ENCODE measurements around the gene LETMD1. TPM values are rescaled to one million over a fixed set of nuclear protein-coding genes. Genes with fewer than 3 reads are reported as not detected.

Gene LETMD1
- total RNA-seq, 4 donors from 2014 or later: 19.1 to 55.3 (median 35.1) TPM

DNA sequence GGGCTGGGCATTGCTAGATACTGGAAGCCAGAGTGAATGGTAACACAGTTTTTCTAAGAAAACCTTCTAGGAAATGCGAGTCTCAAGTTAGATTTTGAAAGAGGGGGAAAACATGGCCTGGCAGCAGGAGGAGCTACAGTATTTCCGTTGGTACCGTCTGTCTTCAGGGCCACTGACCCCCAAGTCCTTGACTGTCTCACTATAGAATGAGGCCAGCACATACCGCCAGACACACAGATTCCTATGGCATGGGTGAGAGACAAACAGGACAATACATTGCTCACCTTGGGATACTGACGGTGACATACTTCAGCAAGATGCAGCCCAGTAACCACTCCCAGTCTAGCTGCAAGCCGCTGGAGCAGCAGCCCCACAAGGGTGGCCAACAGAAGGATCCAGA is 43.6 kb upstream of the LETMD1 start:
- Histone ChIP-seq H3K4me3 (no peak overlapping the region), H3K4me1 (peaks cover 0 to 12% (median 0%) of the 10 kb centered on the region in 3 donors), H3K27ac (no peak overlapping the region), H3K36me3 (peaks cover 0 to 88% (median 4%) of the 10 kb centered on the region in 3 donors), H3K27me3 (no peaks in the 10 kb centered on the region), H3K9me3 (no peaks in the 10 kb centered on the region)
- TF ChIP-seq, protein P1, sequence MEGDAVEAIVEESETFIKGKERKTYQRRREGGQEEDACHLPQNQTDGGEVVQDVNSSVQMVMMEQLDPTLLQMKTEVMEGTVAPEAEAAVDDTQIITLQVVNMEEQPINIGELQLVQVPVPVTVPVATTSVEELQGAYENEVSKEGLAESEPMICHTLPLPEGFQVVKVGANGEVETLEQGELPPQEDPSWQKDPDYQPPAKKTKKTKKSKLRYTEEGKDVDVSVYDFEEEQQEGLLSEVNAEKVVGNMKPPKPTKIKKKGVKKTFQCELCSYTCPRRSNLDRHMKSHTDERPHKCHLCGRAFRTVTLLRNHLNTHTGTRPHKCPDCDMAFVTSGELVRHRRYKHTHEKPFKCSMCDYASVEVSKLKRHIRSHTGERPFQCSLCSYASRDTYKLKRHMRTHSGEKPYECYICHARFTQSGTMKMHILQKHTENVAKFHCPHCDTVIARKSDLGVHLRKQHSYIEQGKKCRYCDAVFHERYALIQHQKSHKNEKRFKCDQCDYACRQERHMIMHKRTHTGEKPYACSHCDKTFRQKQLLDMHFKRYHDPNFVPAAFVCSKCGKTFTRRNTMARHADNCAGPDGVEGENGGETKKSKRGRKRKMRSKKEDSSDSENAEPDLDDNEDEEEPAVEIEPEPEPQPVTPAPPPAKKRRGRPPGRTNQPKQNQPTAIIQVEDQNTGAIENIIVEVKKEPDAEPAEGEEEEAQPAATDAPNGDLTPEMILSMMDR (IDR thresholded peaks at IDR 0.05): no peak
- TF ChIP-seq POLR2A (IDR thresholded peaks at IDR 0.05): no peak
- intact Hi-C loops (cut with DNase I): no loop called here
- no peak for DNase-seq
- 72 to 85% methylated on average over 6 of the region's 6 CpGs for WGBS, 2 donors

DNA sequence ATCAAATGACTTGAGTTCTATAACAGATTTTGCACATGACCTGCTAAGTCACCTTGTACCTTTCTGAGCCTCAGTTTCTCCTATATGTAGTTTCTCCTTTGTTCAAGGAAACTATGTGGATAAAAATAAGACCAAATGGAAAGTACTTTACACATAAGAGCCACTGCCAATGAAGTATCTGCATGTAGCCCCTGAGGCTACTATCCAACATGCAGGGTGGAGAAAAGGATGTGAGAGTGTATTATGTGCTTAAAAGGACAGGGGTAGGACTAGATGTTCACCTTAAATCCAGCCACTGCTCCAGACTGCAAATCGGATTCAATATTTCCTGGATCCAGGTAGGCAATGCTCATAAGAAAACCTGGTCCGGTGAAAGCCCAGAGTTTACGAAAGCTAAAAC is 43.1 kb upstream of the LETMD1 start:
- Histone ChIP-seq H3K4me3 (no peak overlapping the region), H3K9me3 (no peaks in the 10 kb centered on the region), H3K27ac (no peak overlapping the region), H3K4me1 (peaks cover 0 to 12% (median 0%) of the 10 kb centered on the region in 3 donors), H3K27me3 (no peaks in the 10 kb centered on the region), H3K36me3 (peaks cover 0 to 83% (median 4%) of the 10 kb centered on the region in 3 donors)
- intact Hi-C loops (cut with DNase I): no loop called here
- DNase-seq: no peak
- TF ChIP-seq, protein P1 (IDR thresholded peaks at IDR 0.05): no peak
- WGBS, 2 donors: 83 to 91% methylated on average over 3 of the region's 3 CpGs

DNA sequence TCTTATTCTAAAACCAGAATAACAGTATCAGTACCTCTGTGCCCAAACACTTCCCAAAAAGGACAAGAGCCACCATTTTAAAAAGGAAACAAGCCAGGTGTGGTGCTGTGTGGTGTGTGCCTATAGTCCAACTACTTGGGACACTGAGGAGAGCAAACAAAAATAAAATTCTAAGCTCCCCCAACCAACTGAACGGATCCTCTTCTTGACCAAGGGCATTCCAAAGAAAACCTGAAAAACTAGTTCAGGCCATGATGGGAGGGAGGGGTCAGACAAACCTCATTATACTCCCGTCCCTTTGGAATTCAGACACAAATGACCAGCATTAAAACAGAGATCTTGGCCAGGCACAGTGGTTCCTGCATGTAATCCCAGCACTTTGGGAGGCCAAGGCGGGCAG is 42.5 kb upstream of the LETMD1 start:
- intact Hi-C loops (cut with DNase I): no loop called here
- peaks cover 0 to 76% (median 4%) of the 10 kb centered on the region in 3 donors for H3K36me3 ChIP-seq
- TF ChIP-seq, protein P1 (IDR thresholded peaks at IDR 0.05): no peak
- TF ChIP-seq POLR2A (IDR thresholded peaks at IDR 0.05): no peak
- no peak overlapping the region for H3K27ac ChIP-seq
- no peaks in the 10 kb centered on the region for H3K27me3 ChIP-seq
- peaks cover 0 to 12% (median 0%) of the 10 kb centered on the region in 3 donors for H3K4me1 ChIP-seq
- WGBS, 2 donors: 35 to 60% methylated on average over 2 to 3 of the region's 3 CpGs
- no peaks in the 10 kb centered on the region for H3K9me3 ChIP-seq
- no peak for DNase-seq
- H3K4me3 ChIP-seq: no peak overlapping the region

DNA sequence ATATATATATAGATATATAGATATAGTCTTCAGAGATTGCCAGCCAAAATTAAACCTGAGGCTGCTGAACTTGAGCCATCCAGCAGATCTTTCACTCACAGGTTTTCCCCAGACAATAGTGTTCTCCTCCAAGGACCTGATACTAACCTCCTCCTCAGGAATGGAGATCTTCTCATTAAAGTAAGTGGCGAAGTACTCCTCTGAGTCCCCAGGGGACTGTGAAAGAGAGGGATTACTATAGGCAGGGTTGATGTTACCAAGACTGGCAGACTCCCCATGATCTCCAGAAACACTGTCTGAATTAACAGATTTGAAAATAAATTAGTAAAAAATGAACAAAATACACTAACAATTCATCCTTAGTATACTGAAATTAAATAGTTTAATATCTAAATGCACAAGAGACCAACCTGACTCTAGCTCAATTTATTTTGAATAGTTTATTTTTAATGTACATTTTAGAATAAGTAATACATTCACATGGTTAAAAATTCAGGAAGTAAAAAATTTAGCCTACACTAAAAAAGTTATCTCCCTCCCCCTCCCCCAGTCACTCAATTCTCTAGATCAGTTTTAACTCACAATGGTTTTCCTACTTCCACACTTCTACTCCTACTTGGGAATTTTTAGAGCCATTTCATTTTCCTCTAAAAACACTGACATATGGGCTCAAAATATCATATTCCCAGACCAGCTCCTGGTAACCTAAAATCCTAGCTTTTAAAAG is 39.6 kb upstream of the LETMD1 start:
- 92 to 100% methylated on average over 1 of the region's 1 CpG for WGBS, 2 donors
- peaks cover 8 to 34% (median 9%) of the 10 kb centered on the region in 3 donors for H3K4me1 ChIP-seq
- intact Hi-C loops (cut with DNase I): no loop called here
- H3K4me3 ChIP-seq: no peak overlapping the region
- peaks cover 0 to 48% (median 4%) of the 10 kb centered on the region in 3 donors for H3K36me3 ChIP-seq
- peak overlapping the region in 3 of 4 donors; percentile 51 to 55 (median 51) for H3K27ac ChIP-seq
- DNase-seq: no peak
- no peaks in the 10 kb centered on the region for H3K27me3 ChIP-seq
- TF ChIP-seq, protein P1 (IDR thresholded peaks at IDR 0.05): no peak
- no peak for TF ChIP-seq POLR2A (IDR thresholded peaks at IDR 0.05)
- no peaks in the 10 kb centered on the region for H3K9me3 ChIP-seq

DNA sequence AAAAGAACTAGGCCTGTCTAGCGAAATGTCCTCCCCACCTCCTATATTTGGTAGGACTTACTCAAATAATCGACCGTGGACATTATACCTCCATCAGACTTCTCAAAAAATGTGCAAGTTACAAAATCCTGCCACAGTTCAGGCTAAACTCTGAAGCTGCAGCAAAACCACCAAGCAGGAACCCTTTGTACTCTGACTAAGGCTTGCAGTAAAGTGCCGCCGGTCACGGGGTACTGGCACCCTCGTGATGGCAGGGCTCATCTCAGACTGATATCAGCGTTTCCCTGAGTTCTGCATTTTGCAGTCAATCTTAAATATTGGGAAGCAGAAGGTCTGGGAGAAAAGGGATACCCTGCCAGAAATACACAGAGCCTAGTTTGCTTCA is 39.1 kb upstream of the LETMD1 start:
- Histone ChIP-seq H3K27ac (peak overlapping the region in 3 of 4 donors; percentile 20 to 55 (median 51)), H3K9me3 (no peaks in the 10 kb centered on the region), H3K4me1 (peaks cover 8 to 39% (median 11%) of the 10 kb centered on the region in 3 donors), H3K36me3 (peaks cover 0 to 43% (median 4%) of the 10 kb centered on the region in 3 donors), H3K4me3 (no peak overlapping the region), H3K27me3 (no peaks in the 10 kb centered on the region)
- intact Hi-C loops (cut with DNase I): no loop called here
- no peak for DNase-seq
- TF ChIP-seq, protein P1 (IDR thresholded peaks at IDR 0.05): no peak
- peak in 2 of 4 donors; percentile 21 to 32 for TF ChIP-seq POLR2A (IDR thresholded peaks at IDR 0.05)
- 76% methylated on average over 7 to 8 of the region's 8 CpGs for WGBS, 2 donors
